ENCODE data around the gene TOR1AIP1.
A peak's percentile ranks its signal among the peaks of the same experiment; 100 is the strongest.
"Not testable (repeated sequence)": the region's sequence is repeated elsewhere in the genome, so short reads cannot be mapped to it uniquely, and the experiment has no call there.

TOR1AIP1 gene

GRCh38 chr1:179937668-179938254 is 55.7 kb downstream of the TOR1AIP1 start:
- no peak for DNase-seq (ENCODE audit: low read depth in 2 of 2)

- DNase-seq (ENCODE audit: low read depth in 2 of 2), result no peak
Observed at GRCh38 chr1:179938752-179939151, 56.7 kb downstream of the TOR1AIP1 start.

GRCh38 chr1:179939941-179940340 is 57.9 kb downstream of the TOR1AIP1 start:
- no peak for DNase-seq (ENCODE audit: low read depth in 2 of 2)

- DNase-seq (ENCODE audit: low read depth in 2 of 2), result no peak
Observed at GRCh38 chr1:179941454-179941853, 59.4 kb downstream of the TOR1AIP1 start.

- DNase-seq (ENCODE audit: low read depth in 2 of 2), result no peak
Observed at GRCh38 chr1:179950651-179951050, 68.6 kb downstream of the TOR1AIP1 start.

- no peak for DNase-seq (ENCODE audit: low read depth in 2 of 2)
Observed at GRCh38 chr1:179951383-179952144, 69.5 kb downstream of the TOR1AIP1 start.

- no peak for DNase-seq (ENCODE audit: low read depth in 2 of 2)
Observed at GRCh38 chr1:179952186-179952585, 70.1 kb downstream of the TOR1AIP1 start.

GRCh38 chr1:179953974-179954492 is 71.9 kb downstream of the TOR1AIP1 start:
- peak in 1 of 2 donors; percentile 22 for DNase-seq (ENCODE audit: low read depth in 2 of 2)

GRCh38 chr1:179954493-179955286 is 72.6 kb downstream of the TOR1AIP1 start, which contains the start of gene CEP350:
Gene CEP350, plus strand, starts transcription at chr1:179954810. Its CDS starts 31,372 bp downstream, at chr1:179986182.
- DNase-seq (ENCODE audit: low read depth in 2 of 2), result peak; percentile 95 to 96

GRCh38 chr1:179955287-179955680 is 73.2 kb downstream of the TOR1AIP1 start:
- DNase-seq (ENCODE audit: low read depth in 2 of 2), result no peak

GRCh38 chr1:179955731-179956130 is 73.6 kb downstream of the TOR1AIP1 start:
- no peak for DNase-seq (ENCODE audit: low read depth in 2 of 2)

- no peak for DNase-seq (ENCODE audit: low read depth in 2 of 2)
Observed at GRCh38 chr1:179958359-179958758, 76.3 kb downstream of the TOR1AIP1 start.

- DNase-seq (ENCODE audit: low read depth in 2 of 2), result not testable (repeated sequence)
Observed at GRCh38 chr1:179962168-179962567, 80.1 kb downstream of the TOR1AIP1 start.

GRCh38 chr1:179966551-179966950 is 84.5 kb downstream of the TOR1AIP1 start:
- no peak for DNase-seq (ENCODE audit: low read depth in 2 of 2)

GRCh38 chr1:179968284-179968993 is 86.4 kb downstream of the TOR1AIP1 start:
- DNase-seq (ENCODE audit: low read depth in 2 of 2), result no peak

GRCh38 chr1:179968994-179969919 is 87.2 kb downstream of the TOR1AIP1 start:
- no peak for DNase-seq (ENCODE audit: low read depth in 2 of 2)
